T-helper 1 cell treated with Interleukin-12 subunit alpha and Interleukin-12 subunit beta and Interleukin-4 antibody, amounts not matched to agents 30 ng/mL and 1 ng/mL, for 36 hours (primary cell): Measurements from ENCODE around the gene GLIPR1. TPM values are rescaled to one million over a fixed set of nuclear protein-coding genes. Genes with fewer than 3 reads are reported as not detected.
"Not testable (repeated sequence)": the region's sequence is repeated elsewhere in the genome, so short reads cannot be mapped to it uniquely, and the experiment has no call there.

Source experiments
- intact Hi-C: fragments of 100-400 bp; cut with micrococcal nuclease; formaldehyde crosslinking; loops from one replicate; pipeline ENCODE4 v1.15.1; 2024
- total RNA-seq: library from RNA; stranded (reverse); gene quantifications from 2 replicates; pipeline ENCODE4 v1.2.3, GENCODE V29; 2022

GLIPR1 gene
- total RNA-seq, 1 donor from 2014 or later: 37.2 TPM

GRCh38 chr12:75508159-75508558 is 27.6 kb downstream of the GLIPR1 start:
- intact Hi-C loops: loop anchor here (5.0 kb wide), 1 partner anchor 821 kb away; no protein-coding TSS in a partner anchor

GRCh38 chr12:75509621-75510020 is 29.1 kb downstream of the GLIPR1 start:
- intact Hi-C loops: loop anchor here (2.0 to 10.0 kb wide), 3 partner anchors 469 to 1555 kb away; partner anchors contain the start of gene E2F7

- intact Hi-C loops: loop anchor here (1.0 to 10.0 kb wide), 18 partner anchors 16 to 1553 kb away; partner anchors contain the start of genes ATXN7L3B, BBS10, E2F7 and GLIPR1
These were observed 30.8 kb downstream of the GLIPR1 start, which contains the start of gene KRR1 for GRCh38 chr12:75511116-75512048. TSS of gene KRR1 (minus strand) at chr12:75511609. CDS start at chr12:75511597, 12 bp downstream.

GRCh38 chr12:75521224-75521623 is 40.7 kb downstream of the GLIPR1 start:
- intact Hi-C loops: not testable (repeated sequence)

- intact Hi-C loops: not testable (repeated sequence)
These were observed 41.6 kb downstream of the GLIPR1 start for GRCh38 chr12:75522124-75522523.

GRCh38 chr12:75525263-75525662 is 44.7 kb downstream of the GLIPR1 start:
- intact Hi-C loops: loop anchor here (1.0 to 5.0 kb wide), 3 partner anchors 132 to 822 kb away; partner anchors contain the start of gene BBS10

GRCh38 chr12:75526655-75527511 is 46.3 kb downstream of the GLIPR1 start:
- intact Hi-C loops: loop anchor here (1.0 to 5.0 kb wide), 8 partner anchors 16 to 1059 kb away; partner anchors contain the start of genes BBS10 and KRR1

- intact Hi-C loops: loop anchor here (5.0 kb wide), 2 partner anchors 129 to 819 kb away; partner anchors contain the start of gene BBS10
These were observed 47.7 kb downstream of the GLIPR1 start for GRCh38 chr12:75528272-75528671.

- intact Hi-C loops: loop anchor here (5.0 kb wide), 2 partner anchors 129 to 819 kb away; partner anchors contain the start of gene BBS10
These were observed 48.1 kb downstream of the GLIPR1 start for GRCh38 chr12:75528692-75529091.

- intact Hi-C loops: loop anchor here (5.0 kb wide), 2 partner anchors 128 to 818 kb away; partner anchors contain the start of gene BBS10
These were observed 48.8 kb downstream of the GLIPR1 start for GRCh38 chr12:75529316-75529715.

- intact Hi-C loops: loop anchor here (5.0 kb wide), 2 partner anchors 127 to 817 kb away; partner anchors contain the start of gene BBS10
These were observed 49.3 kb downstream of the GLIPR1 start for GRCh38 chr12:75529826-75530225.

GRCh38 chr12:75533239-75533638 is 52.7 kb downstream of the GLIPR1 start:
- intact Hi-C loops: no loop called here

GRCh38 chr12:75539889-75540288 is 59.3 kb downstream of the GLIPR1 start:
- intact Hi-C loops: no loop called here

GRCh38 chr12:75542942-75543341 is 62.4 kb downstream of the GLIPR1 start:
- intact Hi-C loops: no loop called here

- intact Hi-C loops: no loop called here
These were observed 63.0 kb downstream of the GLIPR1 start for GRCh38 chr12:75543529-75543928.

GRCh38 chr12:75545636-75546035 is 65.1 kb downstream of the GLIPR1 start:
- intact Hi-C loops: no loop called here

- intact Hi-C loops: no loop called here
These were observed 68.3 kb downstream of the GLIPR1 start for GRCh38 chr12:75548879-75549278.

GRCh38 chr12:75549989-75550388 is 69.4 kb downstream of the GLIPR1 start:
- intact Hi-C loops: no loop called here

GRCh38 chr12:75550401-75551240 is 70.1 kb downstream of the GLIPR1 start:
- intact Hi-C loops: no loop called here

- intact Hi-C loops: no loop called here
These were observed 70.9 kb downstream of the GLIPR1 start for GRCh38 chr12:75551477-75551876.
